Measurements from ENCODE around the gene OLFM2.
"Not testable (repeated sequence)": the region's sequence is repeated elsewhere in the genome, so short reads cannot be mapped to it uniquely, and the experiment has no call there.

OLFM2 gene

DNA sequence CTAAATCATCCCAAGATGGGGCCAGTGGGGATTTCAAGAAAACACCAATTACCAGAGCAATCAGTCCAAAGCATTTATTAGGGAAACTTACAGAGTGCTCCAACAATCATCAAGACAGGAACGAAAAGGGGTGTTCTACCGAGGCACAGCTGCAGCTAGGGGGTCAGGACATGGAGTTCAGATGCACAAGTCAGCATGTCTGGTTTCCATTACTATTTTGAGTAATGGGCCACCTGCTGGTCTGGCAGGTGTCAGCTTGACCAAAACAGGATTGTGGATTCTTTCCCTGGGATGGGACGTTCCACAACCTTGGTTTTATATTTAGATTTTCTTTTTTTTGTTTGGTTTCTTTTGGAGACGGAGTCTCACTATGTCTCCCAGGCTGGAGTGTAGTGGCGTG, 112.5 kb downstream of the OLFM2 start:
- DNase-seq, result no peak

DNA sequence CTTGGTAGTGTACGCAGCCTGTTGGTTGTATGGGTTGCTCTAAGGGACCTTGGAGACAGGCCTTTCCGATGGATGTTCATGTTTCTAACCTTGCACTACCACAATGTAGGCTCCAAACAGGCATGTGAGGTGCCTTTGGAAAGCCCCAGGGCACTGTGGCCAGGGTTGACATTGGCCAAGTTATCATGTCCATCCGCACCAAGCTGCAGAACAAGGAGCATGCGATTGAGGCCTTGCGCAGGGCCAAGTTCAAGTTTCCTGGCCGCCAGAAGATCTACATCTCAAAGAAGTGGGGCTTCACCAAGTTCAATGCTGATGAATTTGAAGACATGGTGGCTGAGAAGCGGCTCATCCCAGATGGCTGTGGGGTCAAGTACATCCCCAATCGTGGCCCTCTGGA, 116.3 kb downstream of the OLFM2 start:
- DNase-seq, result not testable (repeated sequence)

DNA sequence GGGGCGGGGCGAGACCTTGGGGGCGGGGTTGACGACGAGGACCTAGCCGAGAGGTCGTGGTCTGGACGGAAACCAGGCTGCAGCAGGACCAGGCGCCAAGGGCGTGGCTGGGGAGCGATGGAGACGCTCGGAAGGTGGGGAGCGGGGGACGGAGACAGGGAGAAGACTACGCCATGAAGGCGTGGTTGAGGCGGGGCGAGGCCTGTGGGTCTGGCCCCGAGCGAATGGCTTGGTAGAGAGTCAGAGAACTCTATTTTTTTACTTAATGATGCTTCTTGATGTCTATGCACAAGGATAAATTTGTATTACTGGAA, 116.8 kb downstream of the OLFM2 start:
- no peak for DNase-seq

GRCh38 chr19:9818734-9819595, 117.3 kb downstream of the OLFM2 start, which contains the start of gene FBXL12:
Gene FBXL12 (minus strand): TSS chr19:9819079. CDS start chr19:9818813, 266 bp downstream.
- peak; percentile 100 for DNase-seq

GRCh38 chr19:9818175-9818733, 118.1 kb downstream of the OLFM2 start:
- no peak for DNase-seq

GRCh38 chr19:9811139-9811538, 125.2 kb downstream of the OLFM2 start:
- no peak for DNase-seq

GRCh38 chr19:9808855-9809824, 127.2 kb downstream of the OLFM2 start:
- no peak for DNase-seq

DNA sequence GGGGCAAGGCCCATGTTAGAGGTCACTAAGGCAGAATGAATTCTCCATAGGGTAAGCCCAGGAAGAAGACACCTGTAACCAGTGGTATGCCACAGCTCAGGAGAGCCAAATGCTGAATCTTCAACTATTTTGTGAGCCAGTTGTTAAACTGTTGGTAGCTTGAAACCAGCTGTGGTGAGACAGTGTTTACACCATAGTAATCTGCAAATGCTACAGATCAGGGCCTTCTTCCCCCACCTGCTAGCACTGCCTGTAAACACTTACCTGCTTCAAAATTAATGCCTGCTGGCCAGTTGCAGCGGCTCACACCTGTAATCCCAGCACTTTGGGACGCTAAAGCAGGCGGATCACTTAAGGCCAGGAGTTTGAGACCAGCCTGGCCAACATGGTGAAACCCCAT, 129.5 kb downstream of the OLFM2 start:
- no peak for DNase-seq
